Liver (tissue), 9 donors: ENCODE results near the gene ARAP1. TPM values are rescaled to one million over a fixed set of nuclear protein-coding genes. Genes with fewer than 3 reads are reported as not detected.

Experiments
- DNase-seq: peaks from one replicate; pipeline ENCODE4 v3.0.0-alpha.2; 2017; ENCODE audit warnings: low spot score
- H3K27ac ChIP-seq, 2 donors: one replicate each; pipeline ENCODE4 v1.7.0; 2013; ENCODE audit warnings: inconsistent platforms in 2 of 2, low read length in 2 of 2, control low read depth in 1 of 2, low read depth in 1 of 2, mild to moderate bottlenecking in 1 of 2
- H3K27me3 ChIP-seq, 4 donors: one replicate each; pipeline versions ENCODE4 v1.6.1 to v1.7.0; 2013; ENCODE audit warnings: low read length in 3 of 4, inconsistent platforms in 1 of 4, mild to moderate bottlenecking in 1 of 4, moderate library complexity in 1 of 4; ENCODE audit not compliant: control insufficient read depth in 4 of 4, insufficient read depth in 4 of 4
- H3K36me3 ChIP-seq, 4 donors: one replicate each; pipeline versions ENCODE4 v1.6.1 to v1.7.0; 2013; ENCODE audit warnings: low read length in 3 of 4, mild to moderate bottlenecking in 3 of 4, low read depth in 1 of 4, moderate library complexity in 1 of 4; ENCODE audit not compliant: control insufficient read depth in 4 of 4, insufficient read depth in 3 of 4
- H3K4me1 ChIP-seq, 4 donors: one replicate each; pipeline versions ENCODE4 v1.6.1 to v1.7.0; 2013; ENCODE audit warnings: low read length in 3 of 4, mild to moderate bottlenecking in 3 of 4, moderate library complexity in 1 of 4; ENCODE audit not compliant: control insufficient read depth in 4 of 4, insufficient read depth in 4 of 4
- H3K4me3 ChIP-seq, 3 donors: one replicate each; pipeline versions ENCODE4 v1.6.1 to v1.7.0; 2013; ENCODE audit warnings: low read length in 3 of 3, control low read depth in 1 of 3, low read depth in 1 of 3, mild to moderate bottlenecking in 1 of 3
- H3K9ac ChIP-seq, 2 donors: one replicate each; pipeline ENCODE4 v1.7.0; 2013; ENCODE audit warnings: low read length in 2 of 2, mild to moderate bottlenecking in 2 of 2, moderate library complexity in 2 of 2, control low read depth in 1 of 2, low read depth in 1 of 2
- H3K9me3 ChIP-seq, 4 donors: one replicate each; pipeline versions ENCODE4 v1.6.1 to v1.7.0; 2013; ENCODE audit warnings: low read length in 3 of 4; ENCODE audit not compliant: control insufficient read depth in 4 of 4
- CTCF ChIP-seq: fragments of 150-350 bp; IDR thresholded peaks from 2 replicates; pipeline ENCODE4 v1.5.1; 2017; ENCODE audit warnings: improper control_type of control experiment, low read depth, low read length; ENCODE audit not compliant: missing input control
- EGR1 ChIP-seq, 2 donors: IDR thresholded peaks; 2 replicates each; pipeline ENCODE4 v1.6.1; 2016 to 2018; ENCODE audit warnings: antibody characterized with exemption in 2 of 2, low read depth in 2 of 2
- FOXA1 ChIP-seq: IDR thresholded peaks from 2 replicates; pipeline ENCODE4 v1.6.1; 2016; ENCODE audit warnings: antibody characterized with exemption
- FOXA2 ChIP-seq: IDR thresholded peaks from 2 replicates; pipeline ENCODE4 v1.6.1; 2016; ENCODE audit warnings: antibody characterized with exemption
- GABPA ChIP-seq, 2 donors: IDR thresholded peaks in 1 of 2; conservative IDR thresholded peaks in 1 of 2; 2 replicates each; pipeline ENCODE4 v1.6.1; 2016; ENCODE audit warnings: antibody characterized with exemption in 2 of 2, mild to moderate bottlenecking in 1 of 2, moderate library complexity in 1 of 2
- HNF4A ChIP-seq, 2 donors: conservative IDR thresholded peaks; 2 replicates each; pipeline ENCODE4 v1.6.1; 2016; ENCODE audit warnings: antibody characterized with exemption in 2 of 2, mild to moderate bottlenecking in 2 of 2
- JUND ChIP-seq, 2 donors: IDR thresholded peaks; 2 replicates each; pipeline ENCODE4 v1.6.1; 2016; ENCODE audit warnings: antibody characterized with exemption in 2 of 2
- MAX ChIP-seq: IDR thresholded peaks from 2 replicates; pipeline ENCODE4 v1.6.1; 2016; ENCODE audit warnings: antibody characterized with exemption
- NR2F2 ChIP-seq: IDR thresholded peaks from 2 replicates; pipeline ENCODE4 v1.6.1; 2016; ENCODE audit warnings: antibody characterized with exemption
- RAD21 ChIP-seq, 2 donors: IDR thresholded peaks; 2 replicates each; pipeline ENCODE4 v1.6.1; 2016; ENCODE audit warnings: antibody characterized with exemption in 2 of 2, mild to moderate bottlenecking in 2 of 2
- REST ChIP-seq: IDR thresholded peaks from 2 replicates; pipeline ENCODE4 v1.6.1; 2016; ENCODE audit warnings: antibody characterized with exemption, mild to moderate bottlenecking
- RXRA ChIP-seq, 2 donors: IDR thresholded peaks; 2 replicates each; pipeline ENCODE4 v1.6.1; 2017 to 2018; ENCODE audit warnings: antibody characterized with exemption in 2 of 2, mild to moderate bottlenecking in 1 of 2
- TAF1 ChIP-seq: conservative IDR thresholded peaks from 2 replicates; pipeline ENCODE4 v1.6.1; 2016; ENCODE audit warnings: antibody characterized with exemption, mild to moderate bottlenecking
- YY1 ChIP-seq: IDR thresholded peaks from 2 replicates; pipeline ENCODE4 v1.6.1; 2016; ENCODE audit warnings: antibody characterized with exemption, mild to moderate bottlenecking
- ZBTB33 ChIP-seq: IDR thresholded peaks from 2 replicates; pipeline ENCODE4 v1.6.1; 2016; ENCODE audit warnings: antibody characterized with exemption
- WGBS: extraction: QIAGEN DNeasy Blood & Tissue Kit; methylation state at CpG from one replicate; pipeline ENCODE4 v1.1.7; 2013; 5-methylcytosine and 5-hydroxymethylcytosine counted together
- polyA plus RNA-seq, 2 donors: library from polyadenylated mRNA; stranded (reverse) in 1 of 2; unstranded in 1 of 2; fragments of 200-250 nt in 1 of 2; fragments of >200 nt in 1 of 2; fragmentation: Nextera tagmentation in 1 of 2; extraction: Ambion mirVana in 1 of 2; gene quantifications; one replicate each; pipeline versions ENCODE4 v1.2.1 to v1.2.3, GENCODE V29; 2013 to 2015
- total RNA-seq, 2 donors: library from RNA; depleted of rRNA; stranded (reverse); fragments of >200 nt; gene quantifications; one replicate each; pipeline ENCODE4 v1.2.3, GENCODE V29; 2014
- TF ChIP-seq, protein P1 (sequence below): IDR thresholded peaks from 2 replicates; pipeline ENCODE4 v1.6.1; 2016; ENCODE audit warnings: antibody characterized with exemption
- donor health status: healthy.
- donor health status: healthy.
- donor health status: healthy.
- donor health status: healthy.
- donor health status: healthy.

ARAP1 gene
- total and polyA plus RNA-seq, 4 donors, result 14.4 to 77.8 (median 43.5) TPM

GRCh38 chr11:72768581-72768980 lies 16.4 kb upstream of the ARAP1 start (continued):
- TF ChIP-seq, protein P1, sequence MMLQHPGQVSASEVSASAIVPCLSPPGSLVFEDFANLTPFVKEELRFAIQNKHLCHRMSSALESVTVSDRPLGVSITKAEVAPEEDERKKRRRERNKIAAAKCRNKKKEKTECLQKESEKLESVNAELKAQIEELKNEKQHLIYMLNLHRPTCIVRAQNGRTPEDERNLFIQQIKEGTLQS, result no peak
- no peak for TF ChIP-seq CTCF
- no peak for TF ChIP-seq FOXA2
- TF ChIP-seq FOXA1, result no peak
- TF ChIP-seq HNF4A (conservative IDR thresholded peaks at IDR 0.05), result no peak

GRCh38 chr11:72767203-72768062 lies 15.2 kb upstream of the ARAP1 start:
- Histone ChIP-seq H3K9me3 (no peaks in the 10 kb centered on the region), H3K4me1 (peaks cover 17 to 80% (median 60%) of the 10 kb centered on the region in 4 donors), H3K9ac (no peak overlapping the region), H3K27ac (peak overlapping the region in 1 of 2 donors; percentile 9), H3K4me3 (no peak overlapping the region), H3K36me3 (peaks cover 0 to 4% (median 0%) of the 10 kb centered on the region in 4 donors), H3K27me3 (no peaks in the 10 kb centered on the region)
- no peak for DNase-seq
- TF ChIP-seq HNF4A (conservative IDR thresholded peaks at IDR 0.05) (peak; percentile 53 to 64), YY1 (no peak), REST (no peak), MAX (no peak), ZBTB33 (no peak), FOXA2 (no peak), GABPA (IDR thresholded peaks at IDR 0.05 in 1 of 2, conservative IDR thresholded peaks at IDR 0.05 in 1 of 2) (no peak), JUND (IDR thresholded peaks at IDR 0.05) (no peak), RAD21 (IDR thresholded peaks at IDR 0.05) (no peak), NR2F2 (no peak), RXRA (IDR thresholded peaks at IDR 0.05) (peak in 1 of 2 donors; percentile 46), CTCF (no peak), FOXA1 (no peak), TAF1 (no peak), EGR1 (IDR thresholded peaks at IDR 0.05; ENCODE audit: low read depth in 2 of 2) (no peak)
- TF ChIP-seq, protein P1, result no peak
- 86% methylated on average over 4 of the region's 4 CpGs for WGBS
